Natural killer cell (primary cell): Measurements from ENCODE around the gene PDS5B. TPM values are rescaled to one million over a fixed set of nuclear protein-coding genes. Genes with fewer than 3 reads are reported as not detected.

ENCODE experiments used
- ATAC-seq, 3 donors: fragments of 150-1000 bp in 2 of 3; fragments of 200-7000 bp in 1 of 3; cut with Tn5 transposase; 1 replicate in 1 of 3; 2 replicates in 2 of 3; pipeline ENCODE4 v1.10.0; 2021; ENCODE audit warnings: mild to moderate bottlenecking in 2 of 3, moderate library complexity in 2 of 3
- DNase-seq, 2 donors: peaks; one replicate each; pipeline versions ENCODE4 v3.0.0 to v3.0.0-alpha.2; 2013 to 2021; ENCODE audit warnings: mixed read lengths in 1 of 2
- H3K27ac ChIP-seq: one replicate; pipeline ENCODE4 v1.5.1; 2013; ENCODE audit warnings: mild to moderate bottlenecking, low read length
- H3K27me3 ChIP-seq: one replicate; pipeline ENCODE4 v1.6.1; 2013; ENCODE audit warnings: low read length; ENCODE audit not compliant: control insufficient read depth, insufficient read depth
- H3K36me3 ChIP-seq: one replicate; pipeline ENCODE4 v1.6.1; 2013; ENCODE audit warnings: low read length; ENCODE audit not compliant: control insufficient read depth, insufficient read depth
- H3K4me1 ChIP-seq: one replicate; pipeline ENCODE4 v1.6.1; 2013; ENCODE audit warnings: low read length; ENCODE audit not compliant: control insufficient read depth, insufficient read depth
- H3K4me3 ChIP-seq: one replicate; pipeline ENCODE4 v1.5.1; 2013; ENCODE audit warnings: low read length
- H3K9me3 ChIP-seq: one replicate; pipeline ENCODE4 v1.6.1; 2013; ENCODE audit warnings: low read length; ENCODE audit not compliant: control insufficient read depth, insufficient read depth
- H3K27ac Mint-ChIP-seq, 2 donors: one replicate each; pipeline ENCODE4 v1.8.0; 2022; ENCODE audit warnings: mild to moderate bottlenecking in 2 of 2, mixed read lengths in 2 of 2, moderate library complexity in 1 of 2
- H3K27me3 Mint-ChIP-seq, 2 donors: one replicate each; pipeline ENCODE4 v1.8.0; 2022; ENCODE audit warnings: low read depth in 2 of 2, mixed read lengths in 2 of 2
- H3K36me3 Mint-ChIP-seq: one replicate; pipeline ENCODE4 v1.8.0; 2022; ENCODE audit warnings: mixed read lengths
- H3K4me1 Mint-ChIP-seq, 2 donors: one replicate each; pipeline ENCODE4 v1.8.0; 2022; ENCODE audit warnings: mixed read lengths in 2 of 2
- H3K4me3 Mint-ChIP-seq: one replicate; pipeline ENCODE4 v1.8.0; 2022; ENCODE audit warnings: mild to moderate bottlenecking, moderate library complexity, mixed read lengths
- H3K9me3 Mint-ChIP-seq, 2 donors: one replicate each; pipeline ENCODE4 v1.8.0; 2022; ENCODE audit warnings: mixed read lengths in 2 of 2
- WGBS: methylation state at CpG from one replicate; pipeline ENCODE4 v1.1.7; 2013; ENCODE audit warnings: missing lambda C conversion rate; ENCODE audit not compliant: insufficient coverage; 5-methylcytosine and 5-hydroxymethylcytosine counted together
- intact Hi-C: fragments of 100-400 bp; cut with micrococcal nuclease; formaldehyde crosslinking; loops from one replicate; pipeline ENCODE4 v1.14.2; 2022
- total RNA-seq, 4 donors: library from RNA; stranded (reverse); fragments of 120-200 nt in 1 of 4; gene quantifications; one replicate each; pipeline versions ENCODE4 v1.2.3 to v1.2.4, GENCODE V29; 2013 to 2022
- TF ChIP-seq, protein P1 (sequence below): fragments of 200-600 bp; IDR thresholded peaks from one replicate; pipeline ENCODE4 v1.8.0; 2022; ENCODE audit warnings: antibody characterized with exemption

The PDS5B gene
- total RNA-seq, 3 donors from 2014 or later (not counting 1 experiment from before 2014, with no cell fraction given), result 59.4 to 70.6 (median 64.7) TPM

DNA sequence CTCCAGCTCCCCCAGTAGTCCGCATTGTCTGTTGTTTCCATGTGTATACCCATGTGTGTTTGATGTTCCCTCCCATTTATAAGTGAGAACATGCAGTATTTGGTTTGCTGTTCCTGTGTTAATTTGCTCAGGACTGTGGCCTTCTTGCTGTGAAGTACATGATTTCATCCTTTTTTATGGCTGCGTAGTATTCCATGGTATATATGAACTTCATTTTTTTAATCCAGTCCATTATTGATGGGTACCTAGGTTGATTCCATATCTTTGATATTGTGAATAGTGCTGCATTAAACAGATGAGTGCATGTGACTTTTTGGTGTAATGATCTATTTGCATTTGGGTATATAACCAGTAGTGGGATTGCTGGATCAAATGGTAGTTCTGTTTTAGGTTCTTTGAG, 175.2 kb downstream of the PDS5B start:
- intact Hi-C loops, result no loop called here
- Histone ChIP-seq H3K4me3 (no peak overlapping the region), H3K27ac (no peak overlapping the region), H3K36me3 (peaks cover 49% of the 10 kb centered on the region), H3K9me3 (no peaks in the 10 kb centered on the region), H3K27me3 (no peaks in the 10 kb centered on the region), H3K4me1 (no peaks in the 10 kb centered on the region)
- H3K27ac Mint-ChIP-seq, result no peak overlapping the region
- 100% methylated on average over 1 of the region's 2 CpGs for WGBS
- TF ChIP-seq, protein P1, sequence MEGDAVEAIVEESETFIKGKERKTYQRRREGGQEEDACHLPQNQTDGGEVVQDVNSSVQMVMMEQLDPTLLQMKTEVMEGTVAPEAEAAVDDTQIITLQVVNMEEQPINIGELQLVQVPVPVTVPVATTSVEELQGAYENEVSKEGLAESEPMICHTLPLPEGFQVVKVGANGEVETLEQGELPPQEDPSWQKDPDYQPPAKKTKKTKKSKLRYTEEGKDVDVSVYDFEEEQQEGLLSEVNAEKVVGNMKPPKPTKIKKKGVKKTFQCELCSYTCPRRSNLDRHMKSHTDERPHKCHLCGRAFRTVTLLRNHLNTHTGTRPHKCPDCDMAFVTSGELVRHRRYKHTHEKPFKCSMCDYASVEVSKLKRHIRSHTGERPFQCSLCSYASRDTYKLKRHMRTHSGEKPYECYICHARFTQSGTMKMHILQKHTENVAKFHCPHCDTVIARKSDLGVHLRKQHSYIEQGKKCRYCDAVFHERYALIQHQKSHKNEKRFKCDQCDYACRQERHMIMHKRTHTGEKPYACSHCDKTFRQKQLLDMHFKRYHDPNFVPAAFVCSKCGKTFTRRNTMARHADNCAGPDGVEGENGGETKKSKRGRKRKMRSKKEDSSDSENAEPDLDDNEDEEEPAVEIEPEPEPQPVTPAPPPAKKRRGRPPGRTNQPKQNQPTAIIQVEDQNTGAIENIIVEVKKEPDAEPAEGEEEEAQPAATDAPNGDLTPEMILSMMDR, result no peak
- peaks cover 12% of the 10 kb centered on the region for H3K36me3 Mint-ChIP-seq
- peaks cover 0 to 11% of the 10 kb centered on the region in 2 donors for H3K4me1 Mint-ChIP-seq
- H3K27me3 Mint-ChIP-seq, result no peaks in the 10 kb centered on the region
- ATAC-seq (no peak), DNase-seq (no peak)
- H3K4me3 Mint-ChIP-seq, result no peak overlapping the region
- H3K9me3 Mint-ChIP-seq, result peaks cover 4 to 5% of the 10 kb centered on the region in 2 donors

DNA sequence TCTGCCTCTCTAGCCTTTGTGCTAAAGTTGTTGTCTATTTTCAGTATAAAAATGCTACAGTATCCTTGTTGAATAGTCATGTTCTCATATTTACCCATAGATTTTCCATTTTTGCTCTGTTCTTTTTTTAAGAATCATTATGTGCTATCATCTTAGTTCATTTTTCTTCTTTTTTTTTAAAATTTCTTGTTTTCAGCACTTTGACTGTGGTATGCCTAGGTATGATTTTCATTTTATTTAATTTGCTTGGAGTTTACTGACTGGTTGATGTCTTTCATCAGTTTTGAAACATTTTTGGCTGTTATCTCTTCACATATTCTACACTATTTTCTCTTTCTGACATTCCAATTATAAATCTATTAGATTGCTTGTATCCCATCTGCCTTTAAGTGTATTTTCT, 192.9 kb downstream of the PDS5B start:
- TF ChIP-seq, protein P1, result no peak
- Histone ChIP-seq H3K9me3 (no peaks in the 10 kb centered on the region), H3K4me1 (no peaks in the 10 kb centered on the region), H3K36me3 (peaks cover 16% of the 10 kb centered on the region), H3K27ac (no peak overlapping the region), H3K4me3 (no peak overlapping the region), H3K27me3 (no peaks in the 10 kb centered on the region)
- Mint-ChIP-seq H3K4me3 (no peak overlapping the region), H3K36me3 (peaks cover 15% of the 10 kb centered on the region), H3K27me3 (no peaks in the 10 kb centered on the region), H3K4me1 (peaks cover 14 to 15% of the 10 kb centered on the region in 2 donors), H3K27ac (no peak overlapping the region), H3K9me3 (no peaks in the 10 kb centered on the region)
- intact Hi-C loops, result no loop called here
- ATAC-seq (no peak), DNase-seq (no peak)

DNA sequence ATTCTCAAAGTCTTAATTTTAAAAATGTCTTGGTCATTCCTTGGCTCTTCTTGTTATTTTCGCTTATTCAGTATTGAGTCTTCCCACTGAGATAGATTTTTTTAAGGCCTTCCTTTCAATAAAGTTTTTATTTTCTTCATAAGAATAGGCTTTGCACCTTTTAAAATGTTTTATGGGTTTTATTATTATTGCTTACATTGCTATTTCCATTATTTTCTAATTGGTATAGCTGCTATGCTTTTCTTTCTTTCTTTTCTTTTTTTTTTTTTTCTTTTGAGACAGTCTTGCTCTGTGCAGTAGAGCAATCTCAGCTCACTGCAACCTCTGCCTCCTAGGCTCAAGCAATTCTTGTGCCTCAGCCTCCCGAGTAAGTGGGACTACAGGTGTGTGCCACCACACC, 195.7 kb downstream of the PDS5B start:
- Histone ChIP-seq H3K27ac (no peak overlapping the region), H3K4me1 (no peaks in the 10 kb centered on the region), H3K4me3 (no peak overlapping the region), H3K9me3 (no peaks in the 10 kb centered on the region), H3K27me3 (no peaks in the 10 kb centered on the region), H3K36me3 (peaks cover 6% of the 10 kb centered on the region)
- 100% methylated on average over 1 of the region's 2 CpGs for WGBS
- no peak overlapping the region for H3K4me3 Mint-ChIP-seq
- H3K9me3 Mint-ChIP-seq, result no peaks in the 10 kb centered on the region
- ATAC-seq (no peak), DNase-seq (no peak)
- intact Hi-C loops, result no loop called here
- H3K36me3 Mint-ChIP-seq, result peaks cover 15% of the 10 kb centered on the region
- H3K27me3 Mint-ChIP-seq, result no peaks in the 10 kb centered on the region
- TF ChIP-seq, protein P1, result no peak
- peaks cover 14 to 16% of the 10 kb centered on the region in 2 donors for H3K4me1 Mint-ChIP-seq
- no peak overlapping the region for H3K27ac Mint-ChIP-seq

DNA sequence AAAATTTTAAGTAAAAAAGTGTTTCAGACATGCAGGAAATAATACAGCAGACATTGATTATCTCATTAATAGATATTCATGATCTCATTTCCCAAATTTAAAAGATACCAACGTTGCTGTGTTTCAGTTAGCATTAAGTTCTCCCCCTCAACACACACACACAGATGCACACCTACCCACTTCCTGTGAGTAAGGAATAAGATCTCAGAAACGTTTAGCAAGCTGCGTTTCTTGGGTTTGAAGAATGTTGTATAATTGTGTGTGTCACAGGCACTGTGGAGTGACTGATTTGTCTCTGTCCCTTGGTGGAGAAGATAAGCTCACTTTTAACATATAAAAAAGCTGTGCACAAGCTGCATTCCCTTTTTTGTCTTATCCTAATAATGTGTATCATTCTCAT, 196.8 kb downstream of the PDS5B start:
- Histone ChIP-seq H3K36me3 (peaks cover 6% of the 10 kb centered on the region), H3K27me3 (no peaks in the 10 kb centered on the region), H3K9me3 (no peaks in the 10 kb centered on the region), H3K4me1 (no peaks in the 10 kb centered on the region), H3K4me3 (no peak overlapping the region), H3K27ac (no peak overlapping the region)
- Mint-ChIP-seq H3K27me3 (no peaks in the 10 kb centered on the region), H3K4me1 (peaks cover 14 to 16% of the 10 kb centered on the region in 2 donors), H3K9me3 (no peaks in the 10 kb centered on the region), H3K27ac (peak overlapping the region; percentile 8 to 53), H3K4me3 (no peak overlapping the region), H3K36me3 (peaks cover 15% of the 10 kb centered on the region)
- peak; percentile 39 to 48 (median 40) for ATAC-seq
- DNase-seq, result peak in 1 of 2 donors; percentile 43
- WGBS, result 14% methylated on average over 1 of the region's 3 CpGs
- TF ChIP-seq, protein P1, result no peak
- intact Hi-C loops, result no loop called here
